Activated naive CD8-positive, alpha-beta T cell treated with anti-CD3 and anti-CD28 coated beads for 36 hours (primary cell): ENCODE results near the gene YWHAE. TPM values are rescaled to one million over a fixed set of nuclear protein-coding genes. Genes with fewer than 3 reads are reported as not detected.
"Not testable (repeated sequence)": the region's sequence is repeated elsewhere in the genome, so short reads cannot be mapped to it uniquely, and the experiment has no call there.

Experiments used
- DNase-seq: peaks from one replicate; pipeline ENCODE4 v3.0.0; 2021
- H3K27ac Mint-ChIP-seq: one replicate; pipeline ENCODE4 v1.8.0; 2022; ENCODE audit warnings: mild to moderate bottlenecking, moderate library complexity, mixed read lengths
- H3K27me3 Mint-ChIP-seq: one replicate; pipeline ENCODE4 v1.8.0; 2022; ENCODE audit warnings: mild to moderate bottlenecking, mixed read lengths
- H3K36me3 Mint-ChIP-seq: one replicate; pipeline ENCODE4 v1.8.0; 2021; ENCODE audit warnings: mild to moderate bottlenecking, mixed read lengths
- H3K4me1 Mint-ChIP-seq: one replicate; pipeline ENCODE4 v1.8.0; 2021; ENCODE audit warnings: mixed read lengths
- H3K4me3 Mint-ChIP-seq: one replicate; pipeline ENCODE4 v1.8.0; 2022; ENCODE audit warnings: mild to moderate bottlenecking, moderate library complexity, mixed read lengths
- H3K9me3 Mint-ChIP-seq: one replicate; pipeline ENCODE4 v1.8.0; 2022; ENCODE audit warnings: mixed read lengths
- total RNA-seq, 2 experiments: library from RNA; stranded (reverse); gene quantifications; one replicate each; pipeline ENCODE4 v1.2.3, GENCODE V29; 2021

YWHAE gene
- total RNA-seq, 2 experiments from 2014 or later: 550 to 555 TPM

DNA sequence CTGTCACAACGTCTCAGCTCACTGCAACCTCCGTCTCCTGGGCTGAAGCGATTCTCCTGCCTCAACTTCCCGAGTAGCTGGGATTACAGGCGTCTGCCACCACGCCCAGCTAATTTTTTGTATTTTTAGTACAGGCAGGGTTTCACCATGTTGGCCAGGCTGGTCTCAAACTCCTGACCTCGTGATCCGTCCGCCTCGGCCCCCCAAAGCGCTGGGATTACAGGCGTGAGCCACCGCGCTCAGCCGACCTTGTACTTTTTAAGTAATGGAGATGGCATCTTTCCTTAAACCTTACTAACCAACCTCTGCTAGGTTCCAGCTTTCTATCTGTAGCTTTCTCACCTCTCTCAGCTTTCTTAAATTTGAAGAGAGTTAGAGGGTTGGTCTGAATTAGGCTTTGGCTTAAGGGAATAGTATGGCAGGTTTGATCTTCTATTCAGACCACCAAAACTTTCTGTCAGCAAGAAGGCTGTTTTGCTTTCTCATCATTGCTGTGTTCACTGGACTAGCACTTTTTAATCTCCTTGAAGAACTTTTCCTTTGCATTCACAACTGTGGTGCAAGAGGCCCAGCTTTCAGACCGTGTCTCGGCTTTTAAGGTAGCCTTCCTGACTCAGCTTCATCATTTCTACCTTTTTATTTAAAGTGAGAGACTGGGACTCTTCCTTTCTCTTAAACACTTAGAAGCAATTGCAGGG is 28.0 kb downstream of the YWHAE start:
- DNase-seq: no peak
- Mint-ChIP-seq H3K27ac (peak overlapping the region; percentile 51), H3K4me3 (no peak overlapping the region)

DNA sequence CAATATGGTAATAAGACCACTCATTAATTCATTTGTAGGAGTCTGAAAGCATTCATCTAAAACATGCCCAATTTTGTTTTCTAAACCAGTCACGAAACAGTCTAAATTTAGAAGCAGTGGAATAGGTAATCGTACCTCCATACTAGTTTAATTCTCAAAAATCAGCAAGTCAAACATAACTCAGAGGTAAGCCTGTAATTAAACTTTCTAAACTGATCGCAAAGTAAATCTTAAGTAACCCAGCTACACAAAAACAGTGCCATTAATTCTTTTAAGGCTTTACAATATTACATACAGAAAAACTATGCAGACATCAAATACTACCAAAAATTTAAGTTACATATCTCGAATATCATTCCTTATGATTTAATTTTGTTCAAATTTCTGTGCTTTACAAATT is 31.4 kb downstream of the YWHAE start:
- no peak overlapping the region for H3K27ac Mint-ChIP-seq
- DNase-seq: no peak
- H3K36me3 Mint-ChIP-seq: peaks cover 36% of the 10 kb centered on the region
- H3K9me3 Mint-ChIP-seq: no peaks in the 10 kb centered on the region
- H3K27me3 Mint-ChIP-seq: no peaks in the 10 kb centered on the region
- no peak overlapping the region for H3K4me3 Mint-ChIP-seq
- H3K4me1 Mint-ChIP-seq: peaks cover 58% of the 10 kb centered on the region

More for the DNA sequence above, 28.0 kb downstream of the YWHAE start:
- Mint-ChIP-seq H3K36me3 (peaks cover 40% of the 10 kb centered on the region), H3K9me3 (no peaks in the 10 kb centered on the region), H3K27me3 (no peaks in the 10 kb centered on the region), H3K4me1 (peaks cover 63% of the 10 kb centered on the region)

DNA sequence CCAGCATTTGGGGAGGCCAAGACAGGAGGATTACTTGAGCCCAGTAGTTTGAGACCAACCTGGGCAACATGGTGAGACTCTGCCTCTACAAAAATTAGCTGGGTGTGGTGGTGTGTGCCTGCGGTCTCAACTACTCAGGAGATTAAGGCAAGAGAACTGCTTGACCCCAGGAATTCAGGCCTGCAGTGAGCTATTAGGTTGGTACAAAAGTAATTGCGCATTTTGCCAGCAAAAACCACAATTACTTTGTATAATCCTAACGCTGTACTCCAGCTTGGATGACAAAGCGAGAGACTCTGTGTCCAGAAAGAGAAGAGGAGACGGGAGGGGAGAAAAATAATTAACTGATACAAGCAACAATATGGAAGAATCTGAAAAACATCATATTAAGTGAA is 32.7 kb downstream of the YWHAE start:
- H3K27me3 Mint-ChIP-seq: no peaks in the 10 kb centered on the region
- H3K4me1 Mint-ChIP-seq: peaks cover 62% of the 10 kb centered on the region
- H3K36me3 Mint-ChIP-seq: peaks cover 31% of the 10 kb centered on the region
- no peak overlapping the region for H3K4me3 Mint-ChIP-seq
- no peaks in the 10 kb centered on the region for H3K9me3 Mint-ChIP-seq
- H3K27ac Mint-ChIP-seq: peak overlapping the region; percentile 57
- DNase-seq: no peak

DNA sequence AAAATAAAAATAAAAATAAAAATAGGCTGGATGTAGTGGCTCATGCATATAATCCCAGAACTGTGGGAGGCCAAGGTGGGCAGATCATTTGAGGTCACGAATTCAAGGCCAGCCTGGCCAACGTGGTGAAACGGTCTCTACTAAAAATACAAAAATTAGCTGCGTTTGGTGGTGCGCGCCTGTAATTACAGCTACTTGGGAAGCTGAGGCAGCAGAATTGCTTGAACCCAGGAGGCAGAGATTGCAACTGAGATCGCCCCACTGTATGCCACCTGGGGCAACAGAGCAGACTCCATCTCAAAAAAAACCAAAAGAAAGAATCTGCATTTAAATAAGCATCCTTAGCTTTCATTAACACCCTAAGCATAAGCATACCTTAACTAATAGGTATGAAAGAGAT is 33.8 kb downstream of the YWHAE start:
- Mint-ChIP-seq H3K27ac (no peak overlapping the region), H3K4me1 (peaks cover 66% of the 10 kb centered on the region), H3K9me3 (no peaks in the 10 kb centered on the region), H3K27me3 (no peaks in the 10 kb centered on the region), H3K4me3 (no peak overlapping the region), H3K36me3 (peaks cover 30% of the 10 kb centered on the region)
- no peak for DNase-seq

DNA sequence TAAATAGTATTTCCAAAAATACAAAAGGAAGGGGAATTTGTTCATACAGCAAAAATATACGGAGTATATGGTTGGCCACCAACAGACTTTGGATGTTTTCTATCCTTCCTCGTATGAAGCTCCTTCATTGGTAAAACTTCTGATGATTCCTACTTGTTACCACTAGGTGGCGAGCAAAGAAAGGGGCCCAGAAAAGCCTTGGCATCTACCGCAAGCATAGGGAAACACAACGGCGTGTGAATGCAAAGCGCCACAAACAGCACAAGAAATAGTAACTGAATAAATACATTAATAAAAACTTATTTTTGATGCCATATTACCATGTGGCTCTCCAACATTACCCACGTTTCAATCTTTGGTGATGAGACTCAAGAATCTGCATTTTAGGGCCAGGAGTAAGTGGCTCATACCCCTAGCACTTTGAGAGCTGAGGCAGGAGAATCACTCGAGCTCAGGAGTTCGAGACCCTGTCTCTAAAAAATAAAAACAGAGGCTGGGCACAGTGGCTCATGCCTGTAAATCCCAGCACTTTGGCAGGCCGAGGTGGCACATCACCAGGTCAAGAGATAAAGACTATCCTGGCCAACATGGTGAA is 34.5 kb downstream of the YWHAE start:
- Mint-ChIP-seq H3K4me3 (no peak overlapping the region), H3K27me3 (no peaks in the 10 kb centered on the region), H3K27ac (no peak overlapping the region), H3K36me3 (peaks cover 29% of the 10 kb centered on the region), H3K4me1 (peaks cover 66% of the 10 kb centered on the region), H3K9me3 (no peaks in the 10 kb centered on the region)
- DNase-seq: peak; percentile 35

DNA sequence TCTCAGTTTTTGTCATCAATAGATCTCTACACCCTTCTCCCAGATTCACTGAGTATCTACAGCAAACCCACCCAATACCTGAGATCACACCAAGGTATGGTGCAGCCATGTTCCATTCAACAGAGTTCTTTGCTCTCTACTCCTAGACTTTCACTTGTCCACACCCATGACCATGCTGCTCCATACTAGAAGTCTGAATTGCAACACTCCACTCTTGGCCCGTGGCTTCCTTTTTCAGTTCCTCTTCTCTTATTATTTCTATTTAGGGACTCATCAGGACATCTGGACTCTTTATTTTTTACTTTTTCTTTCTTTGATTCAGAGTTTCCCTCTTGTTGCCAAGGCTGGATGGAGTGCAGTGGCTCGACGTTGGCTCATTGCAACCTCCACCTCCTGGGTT is 37.1 kb downstream of the YWHAE start:
- H3K4me3 Mint-ChIP-seq: peak overlapping the region; percentile 33
- H3K4me1 Mint-ChIP-seq: peaks cover 62% of the 10 kb centered on the region

DNA sequence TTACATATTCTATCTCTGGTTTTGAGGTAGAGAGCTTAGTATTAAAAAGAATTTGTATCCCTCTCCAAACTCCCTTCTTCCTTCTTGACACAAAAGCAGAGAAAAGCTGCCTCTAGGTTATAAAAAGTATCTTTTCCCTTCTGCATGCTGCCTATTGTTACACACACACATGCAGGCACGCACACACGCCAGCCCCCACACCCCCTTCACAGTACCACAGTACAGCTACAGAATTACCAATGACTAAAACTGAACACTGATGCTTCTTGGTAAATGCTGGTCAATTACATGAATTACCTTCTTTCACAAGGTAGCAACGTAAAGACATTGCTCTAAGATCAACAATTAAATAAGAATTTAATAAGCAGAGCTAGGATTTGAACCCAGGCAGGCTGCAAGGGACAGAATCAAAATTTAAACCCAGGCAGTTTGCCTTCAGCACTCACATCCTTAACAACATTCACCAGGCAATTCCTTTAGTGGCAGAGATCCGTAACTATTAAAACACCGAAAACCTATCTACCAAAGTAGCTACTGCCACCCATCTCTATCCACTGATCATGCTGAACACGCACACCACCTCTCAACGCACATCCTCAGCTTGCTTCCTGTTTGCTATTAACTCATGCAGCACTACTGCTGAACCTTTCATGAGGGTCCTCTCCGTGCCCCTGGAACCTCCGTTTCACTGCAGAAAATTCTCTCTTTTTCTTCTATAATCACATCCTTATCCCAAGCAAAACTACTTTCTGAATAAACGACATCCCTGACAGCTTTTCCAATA is 37.8 kb downstream of the YWHAE start:
- DNase-seq: peak; percentile 39
- Mint-ChIP-seq H3K9me3 (no peaks in the 10 kb centered on the region), H3K4me3 (peak overlapping the region; percentile 33), H3K4me1 (peaks cover 55% of the 10 kb centered on the region), H3K27me3 (no peaks in the 10 kb centered on the region), H3K27ac (peak overlapping the region; percentile 55), H3K36me3 (peaks cover 39% of the 10 kb centered on the region)

More for the DNA sequence above, 37.1 kb downstream of the YWHAE start:
- peak overlapping the region; percentile 55 for H3K27ac Mint-ChIP-seq
- no peaks in the 10 kb centered on the region for H3K27me3 Mint-ChIP-seq
- H3K36me3 Mint-ChIP-seq: peaks cover 38% of the 10 kb centered on the region
- no peak for DNase-seq
- no peaks in the 10 kb centered on the region for H3K9me3 Mint-ChIP-seq

DNA sequence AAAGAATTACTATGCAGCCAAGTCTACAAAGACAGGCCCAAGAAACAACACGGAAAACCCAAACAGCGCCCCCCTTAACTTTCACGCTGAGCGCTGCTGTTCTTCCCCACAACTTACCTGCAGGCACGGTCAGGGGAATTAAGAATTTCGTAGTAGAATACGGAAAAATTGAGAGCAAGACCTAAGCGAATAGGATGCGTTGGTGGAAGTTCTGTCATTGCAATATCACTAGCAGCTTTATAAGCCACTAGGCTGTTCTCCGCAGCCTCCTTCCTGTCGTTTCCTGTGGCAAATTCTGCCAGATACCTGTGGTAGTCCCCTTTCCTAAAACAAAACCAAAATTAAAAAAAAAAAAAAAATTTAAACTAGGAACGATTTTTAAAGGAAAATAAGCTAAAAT is 39.0 kb downstream of the YWHAE start:
- Mint-ChIP-seq H3K36me3 (peaks cover 43% of the 10 kb centered on the region), H3K9me3 (no peaks in the 10 kb centered on the region), H3K4me3 (peak overlapping the region; percentile 18), H3K27ac (peak overlapping the region; percentile 80), H3K27me3 (no peaks in the 10 kb centered on the region), H3K4me1 (peaks cover 44% of the 10 kb centered on the region)
- DNase-seq: peak; percentile 28

DNA sequence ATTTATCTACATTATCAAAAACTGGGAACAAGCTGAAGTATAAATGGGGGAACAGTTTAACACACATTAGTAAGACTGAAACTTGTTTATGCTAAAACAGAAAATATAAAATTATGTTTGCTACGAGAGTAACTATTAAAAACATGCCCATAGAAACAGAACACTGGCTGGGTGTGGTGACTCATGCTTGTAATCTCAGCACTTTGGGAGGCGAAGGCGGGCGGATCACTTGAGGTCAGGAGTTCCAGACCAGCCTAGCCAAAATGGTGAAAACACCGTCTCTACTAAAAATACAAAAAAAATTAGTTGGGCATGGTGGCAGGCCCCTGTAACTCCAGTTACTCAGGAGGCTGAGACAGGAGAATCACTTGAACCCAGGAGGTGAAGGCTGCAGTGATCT is 39.7 kb downstream of the YWHAE start:
- DNase-seq, H3K27ac Mint-ChIP-seq, H3K27me3 Mint-ChIP-seq, H3K4me3 Mint-ChIP-seq, H3K9me3 Mint-ChIP-seq: not testable (repeated sequence)
- H3K4me1 Mint-ChIP-seq: peaks cover 37% of the 10 kb centered on the region
- peaks cover 47% of the 10 kb centered on the region for H3K36me3 Mint-ChIP-seq

DNA sequence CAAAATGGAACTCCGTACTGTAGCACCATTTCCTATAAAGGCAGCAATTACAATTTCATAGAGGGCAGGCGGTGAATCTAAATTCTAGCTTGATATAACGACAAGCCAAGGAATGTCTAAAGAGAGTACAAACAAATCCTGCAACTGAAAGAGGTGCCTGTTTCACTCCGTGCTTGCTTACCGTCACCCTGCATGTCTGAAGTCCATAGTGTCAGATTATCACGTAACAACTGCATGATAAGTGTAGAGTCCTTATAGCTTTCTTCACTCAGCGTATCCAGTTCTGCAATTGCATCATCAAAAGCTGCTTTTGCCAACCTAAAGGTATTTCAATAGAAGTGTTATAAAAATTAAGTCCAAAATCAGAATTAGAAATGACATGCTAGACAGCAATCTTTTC is 46.0 kb downstream of the YWHAE start:
- Mint-ChIP-seq H3K4me1 (peaks cover 3% of the 10 kb centered on the region), H3K4me3 (no peak overlapping the region), H3K27ac (no peak overlapping the region), H3K27me3 (no peaks in the 10 kb centered on the region), H3K9me3 (no peaks in the 10 kb centered on the region), H3K36me3 (peaks cover 44% of the 10 kb centered on the region)
- no peak for DNase-seq

DNA sequence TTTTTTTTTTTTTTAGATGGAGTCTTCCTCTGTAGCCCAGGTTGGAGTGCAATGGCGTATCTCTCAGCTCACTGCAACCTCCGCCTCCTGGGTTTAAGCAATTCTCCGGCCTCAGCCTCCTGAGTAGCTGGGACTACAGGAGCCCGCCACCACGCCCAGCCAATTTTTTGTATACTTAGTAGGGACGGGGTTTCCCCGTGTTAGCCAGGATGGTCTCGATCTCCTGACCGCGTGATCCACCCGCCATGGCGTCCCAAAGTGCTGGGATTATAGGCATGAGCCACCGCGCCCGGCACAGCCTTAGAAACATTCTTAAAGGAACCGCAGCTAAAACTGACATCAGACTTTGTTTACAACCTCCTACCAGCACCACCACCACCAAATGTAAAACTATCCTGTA is 47.5 kb downstream of the YWHAE start:
- H3K27ac Mint-ChIP-seq, H3K4me3 Mint-ChIP-seq, DNase-seq, H3K9me3 Mint-ChIP-seq, H3K27me3 Mint-ChIP-seq, H3K4me1 Mint-ChIP-seq: not testable (repeated sequence)
- peaks cover 41% of the 10 kb centered on the region for H3K36me3 Mint-ChIP-seq

DNA sequence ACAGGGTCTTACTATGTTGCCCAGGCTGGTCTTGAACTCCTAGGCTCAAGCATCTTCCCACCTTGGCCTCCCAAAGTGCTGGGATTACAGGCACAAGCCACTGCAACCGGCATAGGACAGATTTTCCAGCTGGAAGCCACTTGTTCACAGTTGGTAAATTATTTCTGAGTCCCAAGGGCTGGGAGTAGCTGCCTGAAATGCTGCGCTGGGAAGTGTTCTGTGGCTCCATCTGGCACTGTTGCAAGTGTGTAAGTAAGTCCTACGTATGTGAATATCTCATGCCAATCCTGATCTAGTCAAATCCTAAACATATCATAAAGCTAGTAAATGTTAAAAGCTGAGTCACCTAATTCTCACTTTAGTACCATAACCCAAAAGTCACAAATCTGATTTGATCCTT is 48.1 kb downstream of the YWHAE start:
- H3K4me3 Mint-ChIP-seq: no peak overlapping the region
- no peak for DNase-seq
- peaks cover 8% of the 10 kb centered on the region for H3K4me1 Mint-ChIP-seq
- H3K36me3 Mint-ChIP-seq: peaks cover 41% of the 10 kb centered on the region
- H3K9me3 Mint-ChIP-seq: no peaks in the 10 kb centered on the region
- H3K27ac Mint-ChIP-seq: peak overlapping the region; percentile 45
- no peaks in the 10 kb centered on the region for H3K27me3 Mint-ChIP-seq

DNA sequence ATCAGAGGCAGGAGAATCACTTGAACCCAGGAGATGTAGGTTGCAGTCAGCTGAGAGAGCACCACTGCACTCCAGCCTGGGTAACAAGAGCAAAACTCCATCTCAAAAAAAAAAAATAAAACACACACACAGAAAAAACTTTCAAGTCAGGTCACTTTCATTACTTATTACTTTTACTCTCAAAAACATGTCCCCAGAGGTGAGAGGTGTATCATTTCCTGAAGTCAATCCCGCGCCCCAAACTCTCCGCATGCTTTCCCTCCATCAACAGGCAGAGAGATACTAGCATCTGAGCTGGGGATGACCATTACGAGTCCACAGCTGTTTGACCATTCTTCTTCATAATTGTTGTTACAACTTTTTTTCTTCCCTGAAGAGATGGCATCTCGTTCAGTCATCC is 48.7 kb downstream of the YWHAE start:
- no peaks in the 10 kb centered on the region for H3K27me3 Mint-ChIP-seq
- no peaks in the 10 kb centered on the region for H3K9me3 Mint-ChIP-seq
- DNase-seq: no peak
- H3K36me3 Mint-ChIP-seq: peaks cover 36% of the 10 kb centered on the region
- H3K4me1 Mint-ChIP-seq: peaks cover 13% of the 10 kb centered on the region
- no peak overlapping the region for H3K4me3 Mint-ChIP-seq
- no peak overlapping the region for H3K27ac Mint-ChIP-seq

DNA sequence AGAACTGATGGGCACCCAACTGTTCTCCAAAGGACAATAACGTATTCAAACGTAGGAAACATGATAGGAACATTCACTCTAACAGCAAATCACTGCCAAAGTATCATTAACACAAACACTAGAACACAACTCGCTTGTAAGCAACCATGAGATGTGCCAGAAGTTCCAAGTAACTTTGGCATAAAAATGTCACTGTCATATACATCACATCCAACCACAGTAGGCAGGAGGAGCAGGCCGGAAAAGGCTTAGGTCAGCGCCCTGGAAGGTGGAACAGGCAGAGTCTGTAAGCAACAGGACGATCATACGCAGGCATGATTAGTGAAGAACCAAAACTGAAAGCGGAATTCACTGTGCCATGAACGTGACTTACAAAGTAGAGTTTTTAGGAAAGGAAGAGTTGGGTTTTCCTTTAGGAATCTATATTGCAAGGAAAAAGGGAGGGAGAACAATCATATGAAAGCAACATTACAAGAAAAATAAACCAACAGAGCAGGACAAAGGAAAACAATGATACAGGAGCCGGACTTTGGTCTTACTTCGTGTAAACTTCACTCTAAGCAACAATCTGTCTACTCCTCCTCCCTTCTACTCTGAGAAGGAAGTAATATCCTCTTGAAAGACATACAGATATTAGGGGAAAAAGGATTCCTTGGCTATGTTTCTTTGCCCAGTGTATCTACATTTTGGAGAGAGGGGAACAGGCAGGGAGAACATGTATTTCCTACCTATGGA is 52.3 kb downstream of the YWHAE start:
- Mint-ChIP-seq H3K4me1 (peaks cover 32% of the 10 kb centered on the region), H3K27me3 (no peaks in the 10 kb centered on the region), H3K9me3 (no peaks in the 10 kb centered on the region), H3K4me3 (no peak overlapping the region), H3K36me3 (peaks cover 46% of the 10 kb centered on the region), H3K27ac (peak overlapping the region; percentile 3)
- DNase-seq: no peak

DNA sequence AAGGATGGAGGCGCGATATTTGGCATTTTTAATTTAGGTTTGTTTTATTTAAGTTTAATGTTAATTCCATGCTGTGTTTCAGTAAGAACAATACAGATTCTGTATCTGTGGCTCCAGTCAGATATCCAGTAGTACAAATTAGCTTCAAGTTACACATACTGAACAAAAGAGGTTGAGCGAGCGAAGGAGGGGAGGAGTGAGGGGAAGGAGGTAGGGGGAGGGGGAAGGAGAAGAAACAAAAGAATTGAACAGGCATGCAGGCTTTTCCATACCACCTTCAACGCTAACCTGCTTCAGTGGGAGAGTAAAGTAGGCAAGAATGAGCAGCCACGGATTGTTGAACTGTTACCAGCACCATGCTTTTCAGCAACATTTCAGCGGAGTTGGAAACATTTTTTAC is 55.5 kb downstream of the YWHAE start:
- Mint-ChIP-seq H3K27ac (peak overlapping the region; percentile 9), H3K36me3 (peaks cover 24% of the 10 kb centered on the region), H3K4me1 (peaks cover 29% of the 10 kb centered on the region), H3K4me3 (no peak overlapping the region), H3K27me3 (no peaks in the 10 kb centered on the region), H3K9me3 (no peaks in the 10 kb centered on the region)
- no peak for DNase-seq
